NCI-H446 (cell line): ENCODE data around the gene TRAPPC10.

ENCODE experiments used
- DNase-seq, 2 experiments: peaks; one replicate each; lab custom pipeline; 2025; lab: John Stamatoyannopoulos, UW

The TRAPPC10 gene

GRCh38 chr21:44005071-44005470 is 7.0 kb upstream of the TRAPPC10 start:
- DNase-seq = no peak

- DNase-seq = no peak
These were observed 6.5 kb upstream of the TRAPPC10 start for GRCh38 chr21:44005593-44005992.

- DNase-seq = no peak
These were observed 6.0 kb upstream of the TRAPPC10 start for GRCh38 chr21:44006017-44006619.

GRCh38 chr21:44006656-44007055 is 5.5 kb upstream of the TRAPPC10 start:
- DNase-seq = no peak

- no peak for DNase-seq
These were observed 1.7 kb upstream of the TRAPPC10 start for GRCh38 chr21:44010429-44010828.

- no peak for DNase-seq
These were observed 986 bp upstream of the TRAPPC10 start for GRCh38 chr21:44011123-44011522.

- peak in 1 of 2 experiments; percentile 29 for DNase-seq
These were observed 618 bp downstream of the TRAPPC10 start for GRCh38 chr21:44012474-44013379.

- DNase-seq = no peak
These were observed 1.4 kb downstream of the TRAPPC10 start for GRCh38 chr21:44013380-44014088.

- DNase-seq = no peak
These were observed 5.5 kb downstream of the TRAPPC10 start for GRCh38 chr21:44017601-44018000.

GRCh38 chr21:44018127-44018526 is 6.0 kb downstream of the TRAPPC10 start:
- no peak for DNase-seq

GRCh38 chr21:44018813-44019567 is 6.9 kb downstream of the TRAPPC10 start:
- DNase-seq = no peak

- no peak for DNase-seq
These were observed 7.5 kb downstream of the TRAPPC10 start for GRCh38 chr21:44019568-44019958.

GRCh38 chr21:44020551-44020950 is 8.4 kb downstream of the TRAPPC10 start:
- DNase-seq = no peak

- DNase-seq = no peak
These were observed 9.0 kb downstream of the TRAPPC10 start for GRCh38 chr21:44021064-44021463.

- DNase-seq = no peak
These were observed 12.1 kb downstream of the TRAPPC10 start for GRCh38 chr21:44024257-44024656.

- DNase-seq = no peak
These were observed 12.8 kb downstream of the TRAPPC10 start for GRCh38 chr21:44024887-44025353.

GRCh38 chr21:44027607-44028286 is 15.6 kb downstream of the TRAPPC10 start:
- no peak for DNase-seq

- no peak for DNase-seq
These were observed 16.2 kb downstream of the TRAPPC10 start for GRCh38 chr21:44028287-44028659.

- DNase-seq = no peak
These were observed 17.5 kb downstream of the TRAPPC10 start for GRCh38 chr21:44029460-44030087.

GRCh38 chr21:44035244-44035643 is 23.1 kb downstream of the TRAPPC10 start:
- DNase-seq = no peak

- no peak for DNase-seq
These were observed 26.0 kb downstream of the TRAPPC10 start for GRCh38 chr21:44038063-44038462.
